ENCODE results near the gene TTPAL. TPM values are rescaled to one million over a fixed set of nuclear protein-coding genes. Genes with fewer than 3 reads are reported as not detected.
A peak's percentile ranks its signal among the peaks of the same experiment; 100 is the strongest.

The TTPAL gene
- total and polyA plus RNA-seq, 2 of the 4 experiments (the other 2 are of a cell fraction), result 8.2 to 18.1 TPM

GRCh38 chr20:44496976-44497375 is 21.3 kb downstream of the TTPAL start:
- no CpG with 5 or more reads among the region's 3 CpGs for WGBS, 2 experiments (ENCODE audit: extremely low coverage in 2 of 2, insufficient read length in 1 of 2)
- TF ChIP-seq RFX5 (IDR thresholded peaks at IDR 0.05; ENCODE audit: low read depth, low read length) (no peak), RCOR1 (IDR thresholded peaks at IDR 0.05; ENCODE audit: insufficient replicate concordance, low read length) (no peak), MAZ (IDR thresholded peaks at IDR 0.05; ENCODE audit: borderline replicate concordance, low read depth, low read length) (no peak; the same call in 1 of the 2 replicates), SMC3 (IDR thresholded peaks at IDR 0.05; ENCODE audit: low read depth, low read length) (no peak), MXI1 (IDR thresholded peaks at IDR 0.05; ENCODE audit: borderline replicate concordance, low read depth, low read length) (no peak), NFE2L2 (IDR thresholded peaks at IDR 0.05; ENCODE audit: low read depth, low read length) (no peak), FOS (IDR thresholded peaks at IDR 0.05; ENCODE audit: low read depth, low read length) (peak; percentile 92), ELK1 (IDR thresholded peaks at IDR 0.05; ENCODE audit: borderline replicate concordance, low read depth, low read length) (no peak), MAFK (IDR thresholded peaks at IDR 0.05; ENCODE audit: low read depth, low read length) (peak; percentile 64), CHD1 (IDR thresholded peaks at IDR 0.05; ENCODE audit: low read depth, low read length) (no peak), CEBPB (IDR thresholded peaks at IDR 0.05; ENCODE audit: low read depth, low read length) (peak; percentile 87), USF2 (IDR thresholded peaks at IDR 0.05; ENCODE audit: low read depth, low read length) (no peak), BHLHE40 (IDR thresholded peaks at IDR 0.05; ENCODE audit: low read depth, low read length) (peak; percentile 23; the same call in 1 of the 2 replicates), RAD21 (IDR thresholded peaks at IDR 0.05; ENCODE audit: low read length) (peak; percentile 19; the same call in 1 of the 2 replicates), POLR2A (IDR thresholded peaks at IDR 0.05; ENCODE audit: low read depth, low read length) (peak; percentile 81; the same call in 1 of the 2 replicates)

More at GRCh38 chr20:44496976-44497375, 21.3 kb downstream of the TTPAL start:
- dilution Hi-C loops (cut with HindIII; ENCODE audit: low sequenced_read_pairs, unreplicated experiment), result no loop called here
- H3K56ac ChIP-seq (ENCODE audit: extremely low read depth, insufficient read depth, low read length), result 0 out of 2 replicates have a peak overlapping the region, but pooled peaks have one; percentile 36
- peak overlapping the region; percentile 43; the same call in 1 of the 2 replicates for H3K4me2 ChIP-seq (ENCODE audit: low read depth, low read length)
- no peak overlapping the region for H2AK9ac ChIP-seq (replicated peaks; ENCODE audit: low read depth, low read length, poor library complexity)
- ATAC-seq (ENCODE audit: low read depth) (peak; percentile 47), DNase-seq (peak; percentile 96)
- peak overlapping the region; percentile 54; the same call in 1 of the 2 replicates for H2BK20ac ChIP-seq (ENCODE audit: low read depth, low read length)
- intact Hi-C loops (cut with micrococcal nuclease), result loop anchor here (5.0 kb wide), 1 partner anchor 115 kb away; no protein-coding TSS in a partner anchor
- CTCF ChIA-PET, result no interaction called here
- peak overlapping the region; percentile 12 for H3K27ac ChIP-seq (ENCODE audit: insufficient read depth, low read length)
- H3K4me1 ChIP-seq (ENCODE audit: control insufficient read depth, insufficient read depth, low read length), result peaks cover 29% of the 10 kb centered on the region
- peak overlapping the region; percentile 51; the same call in 1 of the 2 replicates for H3K18ac ChIP-seq (ENCODE audit: low read depth, low read length)
- H2BK15ac ChIP-seq (ENCODE audit: low read depth, low read length), result peak overlapping the region; percentile 16; the same call in 1 of the 3 replicates
- peak overlapping the region; percentile 10; the same call in 1 of the 2 replicates for H3K23ac ChIP-seq (ENCODE audit: low read depth, low read length)
- peak overlapping the region; percentile 64; the same call in 1 of the 2 replicates for H2AK5ac ChIP-seq (ENCODE audit: low read depth, low read length)
- no peak overlapping the region for H3K9ac ChIP-seq (ENCODE audit: low read depth, low read length)
- POLR2A ChIA-PET (ENCODE audit: unreplicated experiment), result no interaction called here
- peak overlapping the region; percentile 30; the same call in 1 of the 2 replicates for H4K91ac ChIP-seq (ENCODE audit: insufficient read depth, low read depth, low read length)
- peak overlapping the region; percentile 66 for H2BK5ac ChIP-seq (ENCODE audit: low read depth, low read length, poor library complexity, severe bottlenecking)
- peaks cover 35% of the 10 kb centered on the region for H3K36me3 ChIP-seq (ENCODE audit: control insufficient read depth, insufficient read depth, low read length)
- H3K4me3 ChIP-seq (ENCODE audit: insufficient read depth, low read depth, low read length), result no peak overlapping the region
- peak overlapping the region; percentile 73 for H3K4ac ChIP-seq (ENCODE audit: low read depth, low read length)
- peak overlapping the region; percentile 39 for H3K14ac ChIP-seq (replicated peaks; ENCODE audit: low read depth, low read length)
- H3K9me3 ChIP-seq (ENCODE audit: control insufficient read depth, insufficient read depth, low read length), result no peaks in the 10 kb centered on the region
- peaks cover 25 to 53% of the 10 kb centered on the region in 2 experiments for H3K79me1 ChIP-seq (ENCODE audit: low read depth in 1 of 2, low read length in 2 of 2)
- in situ Hi-C loops (cut with MboI; ENCODE audit: low sequenced_read_pairs), result loop anchor here (25.0 kb wide), 1 partner anchor 1290 kb away; the partner anchor contains the start of genes DNTTIP1 and WFDC3
- H2BK120ac ChIP-seq (ENCODE audit: low read depth, low read length), result peak overlapping the region; percentile 69
- no peaks in the 10 kb centered on the region for H3K27me3 ChIP-seq (ENCODE audit: control insufficient read depth, insufficient read depth, low read length)
- no TSS peak for BruUV-seq (replicated peaks)
- H3K9me1 ChIP-seq (ENCODE audit: insufficient read depth, low read length), result peaks cover 24% of the 10 kb centered on the region
- H2AFZ ChIP-seq (replicated peaks; ENCODE audit: low read length, poor library complexity), result no peak overlapping the region
- peak overlapping the region in 1 of 2 experiments; percentile 62; a peak in 2 of 4 replicates for H4K8ac ChIP-seq (ENCODE audit: low read depth in 2 of 2, low read length in 2 of 2)
- H4K20me1 ChIP-seq (ENCODE audit: insufficient read depth, low read length), result peaks cover 16% of the 10 kb centered on the region; the same call in 1 of the 2 replicates
- peak overlapping the region; percentile 18; the same call in 1 of the 2 replicates for H4K5ac ChIP-seq (ENCODE audit: low read depth, low read length)

Measured in IMR-90 (cell line).